ENCODE measurements around the gene TACC2.

The TACC2 gene

GRCh38 chr10:122007415-122007814, 18.5 kb downstream of the TACC2 start:
- Histone ChIP-seq H3K4me2 (no peak overlapping the region), H3K36me3 (ENCODE audit: insufficient read depth) (no peaks in the 10 kb centered on the region), H3K27me3 (ENCODE audit: insufficient read depth, low read depth) (no peaks in the 10 kb centered on the region), H3K4me3 (IDR thresholded peaks at IDR 0.05; ENCODE audit: insufficient read depth, low read depth, low read length) (no peak overlapping the region), H4K20me1 (ENCODE audit: insufficient read depth) (no peaks in the 10 kb centered on the region), H3K9ac (no peak overlapping the region), H3K27ac (no peak overlapping the region), H3K79me2 (ENCODE audit: insufficient read depth, low read depth) (no peaks in the 10 kb centered on the region), H3K4me1 (ENCODE audit: low read depth, poor library complexity, severe bottlenecking) (no peaks in the 10 kb centered on the region), H2AFZ (ENCODE audit: low read depth) (no peak overlapping the region)
- no peak for TF ChIP-seq CTCF (conservative IDR thresholded peaks at IDR 0.05; ENCODE audit: low read depth, low read length)

- H3K36me3 ChIP-seq (ENCODE audit: insufficient read depth), result no peaks in the 10 kb centered on the region
- no peaks in the 10 kb centered on the region for H3K4me1 ChIP-seq (ENCODE audit: low read depth, poor library complexity, severe bottlenecking)
- H3K4me2 ChIP-seq, result no peak overlapping the region
- no peak overlapping the region for H3K9ac ChIP-seq
- no peak overlapping the region for H3K4me3 ChIP-seq (IDR thresholded peaks at IDR 0.05; ENCODE audit: insufficient read depth, low read depth, low read length)
- H4K20me1 ChIP-seq (ENCODE audit: insufficient read depth), result no peaks in the 10 kb centered on the region
- no peaks in the 10 kb centered on the region for H3K27me3 ChIP-seq (ENCODE audit: insufficient read depth, low read depth)
- H3K79me2 ChIP-seq (ENCODE audit: insufficient read depth, low read depth), result no peaks in the 10 kb centered on the region
- no peak overlapping the region for H3K27ac ChIP-seq
- TF ChIP-seq CTCF (conservative IDR thresholded peaks at IDR 0.05; ENCODE audit: low read depth, low read length), result no peak
- H2AFZ ChIP-seq (ENCODE audit: low read depth), result no peak overlapping the region
Measured at GRCh38 chr10:122010405-122011050, 21.6 kb downstream of the TACC2 start.

GRCh38 chr10:122012731-122013130, 23.8 kb downstream of the TACC2 start:
- H3K9ac ChIP-seq, result no peak overlapping the region
- no peak overlapping the region for H2AFZ ChIP-seq (ENCODE audit: low read depth)
- TF ChIP-seq CTCF (conservative IDR thresholded peaks at IDR 0.05; ENCODE audit: low read depth, low read length), result no peak
- no peak overlapping the region for H3K4me3 ChIP-seq (IDR thresholded peaks at IDR 0.05; ENCODE audit: insufficient read depth, low read depth, low read length)
- H3K36me3 ChIP-seq (ENCODE audit: insufficient read depth), result no peaks in the 10 kb centered on the region
- no peak overlapping the region for H3K4me2 ChIP-seq
- peaks cover 5% of the 10 kb centered on the region for H3K4me1 ChIP-seq (ENCODE audit: low read depth, poor library complexity, severe bottlenecking)
- H3K79me2 ChIP-seq (ENCODE audit: insufficient read depth, low read depth), result no peaks in the 10 kb centered on the region
- no peak overlapping the region for H3K27ac ChIP-seq
- H4K20me1 ChIP-seq (ENCODE audit: insufficient read depth), result no peaks in the 10 kb centered on the region
- no peaks in the 10 kb centered on the region for H3K27me3 ChIP-seq (ENCODE audit: insufficient read depth, low read depth)

GRCh38 chr10:122013311-122013780, 24.4 kb downstream of the TACC2 start:
- Histone ChIP-seq H3K9ac (no peak overlapping the region), H4K20me1 (ENCODE audit: insufficient read depth) (no peaks in the 10 kb centered on the region), H3K4me2 (no peak overlapping the region), H3K36me3 (ENCODE audit: insufficient read depth) (no peaks in the 10 kb centered on the region), H3K4me3 (IDR thresholded peaks at IDR 0.05; ENCODE audit: insufficient read depth, low read depth, low read length) (no peak overlapping the region), H3K27ac (no peak overlapping the region), H2AFZ (ENCODE audit: low read depth) (no peak overlapping the region), H3K4me1 (ENCODE audit: low read depth, poor library complexity, severe bottlenecking) (peaks cover 6% of the 10 kb centered on the region), H3K79me2 (ENCODE audit: insufficient read depth, low read depth) (no peaks in the 10 kb centered on the region), H3K27me3 (ENCODE audit: insufficient read depth, low read depth) (no peaks in the 10 kb centered on the region)
- TF ChIP-seq CTCF (conservative IDR thresholded peaks at IDR 0.05; ENCODE audit: low read depth, low read length), result no peak
